KMS-11 (cell line): ENCODE data around the gene KCNK6.

Experiments used
- H2AFZ ChIP-seq: fragments of 200-600 bp; sonication (generic); 2 replicates; pipeline ENCODE4 v1.6.1; 2016; ENCODE audit warnings: antibody characterized with exemption, mixed run types, low read depth
- H3K27ac ChIP-seq: fragments of 200-600 bp; sonication (generic); 2 replicates; pipeline ENCODE4 v1.6.1; 2016; ENCODE audit warnings: mild to moderate bottlenecking, mixed run types
- H3K27me3 ChIP-seq: fragments of 200-600 bp; sonication (generic); 2 replicates; pipeline ENCODE4 v1.6.1; 2017; ENCODE audit warnings: mild to moderate bottlenecking, low read depth, mixed run types, moderate library complexity; ENCODE audit not compliant: insufficient read depth
- H3K36me3 ChIP-seq: fragments of 200-600 bp; sonication (generic); 2 replicates; pipeline ENCODE4 v1.6.1; 2017; ENCODE audit warnings: mild to moderate bottlenecking, mixed run types; ENCODE audit not compliant: insufficient read depth
- H3K4me1 ChIP-seq: fragments of 200-600 bp; sonication (generic); 2 replicates; pipeline ENCODE4 v1.6.1; 2016; ENCODE audit warnings: mild to moderate bottlenecking, low read depth, mixed run types; ENCODE audit not compliant: poor library complexity, severe bottlenecking
- H3K4me2 ChIP-seq: fragments of 200-600 bp; sonication (generic); 2 replicates; pipeline ENCODE4 v1.7.0; 2016; ENCODE audit warnings: mild to moderate bottlenecking, mixed run types
- H3K4me3 ChIP-seq: fragments of 200-600 bp; sonication (generic); IDR thresholded peaks from 2 replicates; pipeline ENCODE4 v1.6.1; 2017; ENCODE audit warnings: low read depth, low read length, mixed read lengths; ENCODE audit not compliant: insufficient read depth
- H3K79me2 ChIP-seq: fragments of 200-600 bp; sonication (generic); 2 replicates; pipeline ENCODE4 v1.6.1; 2016; ENCODE audit warnings: low read depth, mixed run types; ENCODE audit not compliant: insufficient read depth
- H3K9ac ChIP-seq: fragments of 200-600 bp; sonication (generic); 2 replicates; pipeline ENCODE4 v1.6.1; 2016; ENCODE audit warnings: mild to moderate bottlenecking, mixed run types
- H4K20me1 ChIP-seq: fragments of 200-600 bp; sonication (generic); 2 replicates; pipeline ENCODE4 v1.6.1; 2016; ENCODE audit warnings: mild to moderate bottlenecking, mixed run types; ENCODE audit not compliant: insufficient read depth
- CTCF ChIP-seq: fragments of 200-600 bp; sonication (generic); conservative IDR thresholded peaks from 2 replicates; pipeline ENCODE4 v1.6.1; 2017; ENCODE audit warnings: low read depth, mild to moderate bottlenecking, antibody characterized with exemption, low read length, moderate library complexity, mixed read lengths

The KCNK6 gene

GRCh38 chr19:38315657-38316476 is 3.8 kb upstream of the KCNK6 start, which contains the start of gene YIF1B:
TSS of gene YIF1B (minus strand) at chr19:38315947. CDS start at chr19:38315917, 30 bp downstream.
- H3K4me3 ChIP-seq = no peak within 1 kb of the TSS
- H3K27me3 ChIP-seq = no peaks in the 10 kb centered on the region; the same call in 1 of the 2 replicates
- H3K4me1 ChIP-seq = no peaks in the 10 kb centered on the region
- no peaks in the 10 kb centered on the region for H3K36me3 ChIP-seq
- H3K27ac ChIP-seq = peak within 1 kb of the TSS; percentile 46
- H4K20me1 ChIP-seq = no peaks in the 10 kb centered on the region
- H3K9ac ChIP-seq = peak within 1 kb of the TSS; percentile 50; the same call in 1 of the 2 replicates
- H2AFZ ChIP-seq = peak within 1 kb of the TSS; percentile 98
- TF ChIP-seq CTCF = no peak
- peak within 1 kb of the TSS; percentile 72 for H3K4me2 ChIP-seq
- H3K79me2 ChIP-seq = no peaks in the 10 kb centered on the region

DNA sequence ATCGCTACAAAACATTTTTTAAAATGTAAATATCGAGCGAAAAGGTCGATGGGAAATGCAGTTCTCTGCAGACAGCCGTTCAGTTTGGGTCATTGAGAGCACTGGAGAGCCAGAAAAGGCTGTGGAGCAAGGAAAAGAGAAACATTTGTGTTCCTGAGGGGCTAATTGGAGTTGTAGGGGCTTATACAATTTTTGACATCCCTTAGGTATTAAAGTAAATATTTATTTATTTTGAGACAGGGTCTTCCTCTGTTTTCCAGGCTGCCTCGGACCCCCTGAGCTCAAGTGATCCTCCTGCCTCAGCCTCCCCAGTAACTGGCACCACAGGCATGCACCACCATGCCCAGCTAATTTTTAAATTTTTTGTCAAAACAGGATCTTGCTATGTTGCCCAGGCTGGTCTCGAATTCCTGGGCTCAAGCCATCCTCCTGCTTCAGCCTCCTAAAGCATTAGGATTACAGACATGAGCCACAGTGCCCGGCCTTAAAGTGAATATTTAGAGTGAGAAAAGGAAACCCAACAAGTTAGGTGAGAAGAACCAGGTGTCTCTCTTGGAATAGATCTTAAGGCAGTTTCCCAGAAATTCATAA is 3.1 kb upstream of the KCNK6 start:
- Histone ChIP-seq H3K27me3 (no peaks in the 10 kb centered on the region; the same call in 1 of the 2 replicates), H3K4me2 (peak overlapping the region; percentile 65), H3K4me1 (no peaks in the 10 kb centered on the region), H3K27ac (peak overlapping the region; percentile 46; the same call in 1 of the 2 replicates), H3K4me3 (no peak overlapping the region), H3K36me3 (no peaks in the 10 kb centered on the region), H3K79me2 (no peaks in the 10 kb centered on the region), H4K20me1 (no peaks in the 10 kb centered on the region), H2AFZ (peak overlapping the region; percentile 98), H3K9ac (peak overlapping the region; percentile 48; the same call in 1 of the 2 replicates)
- no peak for TF ChIP-seq CTCF

- Histone ChIP-seq H4K20me1 (no peaks in the 10 kb centered on the region), H3K9ac (no peak overlapping the region), H2AFZ (0 out of 2 replicates have a peak overlapping the region, but pooled peaks have one; percentile 98), H3K27me3 (peaks cover 3% of the 10 kb centered on the region; the same call in 1 of the 2 replicates), H3K27ac (no peak overlapping the region), H3K4me3 (no peak overlapping the region), H3K79me2 (no peaks in the 10 kb centered on the region), H3K36me3 (no peaks in the 10 kb centered on the region), H3K4me1 (no peaks in the 10 kb centered on the region), H3K4me2 (no peak overlapping the region)
- no peak for TF ChIP-seq CTCF
These were observed 2.5 kb upstream of the KCNK6 start for GRCh38 chr19:38317104-38317612.

GRCh38 chr19:38318660-38319059 is 985 bp upstream of the KCNK6 start:
- H3K36me3 ChIP-seq = no peaks in the 10 kb centered on the region
- no peak overlapping the region for H3K9ac ChIP-seq
- H4K20me1 ChIP-seq = no peaks in the 10 kb centered on the region
- no peaks in the 10 kb centered on the region for H3K4me1 ChIP-seq
- H3K4me2 ChIP-seq = no peak overlapping the region
- H3K27me3 ChIP-seq = peaks cover 7% of the 10 kb centered on the region; the same call in 1 of the 2 replicates
- H2AFZ ChIP-seq = no peak overlapping the region
- no peak for TF ChIP-seq CTCF
- no peaks in the 10 kb centered on the region for H3K79me2 ChIP-seq
- no peak overlapping the region for H3K27ac ChIP-seq
- no peak overlapping the region for H3K4me3 ChIP-seq
